ENCODE measurements around the gene SYCP2L.
"Not testable (repeated sequence)": the region's sequence is repeated elsewhere in the genome, so short reads cannot be mapped to it uniquely, and the experiment has no call there.

Gene SYCP2L

GRCh38 chr6:10961837-10962236 lies 75.0 kb downstream of the SYCP2L start:
- DNase-seq = no peak

- no peak for DNase-seq
These were observed 75.8 kb downstream of the SYCP2L start for GRCh38 chr6:10962673-10963072.

GRCh38 chr6:10963113-10963512 lies 76.3 kb downstream of the SYCP2L start:
- no peak for DNase-seq

GRCh38 chr6:10964684-10965083 lies 77.8 kb downstream of the SYCP2L start:
- no peak for DNase-seq

GRCh38 chr6:10968776-10969175 lies 81.9 kb downstream of the SYCP2L start:
- no peak for DNase-seq

GRCh38 chr6:10970731-10971130 lies 83.9 kb downstream of the SYCP2L start:
- no peak for DNase-seq

GRCh38 chr6:10972196-10972595 lies 85.3 kb downstream of the SYCP2L start:
- DNase-seq = no peak

GRCh38 chr6:10976571-10976970 lies 89.7 kb downstream of the SYCP2L start:
- DNase-seq = no peak

- no peak for DNase-seq
These were observed 90.5 kb downstream of the SYCP2L start for GRCh38 chr6:10977231-10977968.

- no peak for DNase-seq
These were observed 92.8 kb downstream of the SYCP2L start for GRCh38 chr6:10979603-10980002.

GRCh38 chr6:10981409-10981808 lies 94.6 kb downstream of the SYCP2L start:
- DNase-seq = no peak

- not testable (repeated sequence) for DNase-seq
These were observed 98.1 kb downstream of the SYCP2L start for GRCh38 chr6:10984959-10985358.

GRCh38 chr6:10989587-10989986 lies 102.7 kb downstream of the SYCP2L start:
- DNase-seq = no peak

GRCh38 chr6:10991115-10991514 lies 104.3 kb downstream of the SYCP2L start:
- DNase-seq = no peak

GRCh38 chr6:10993896-10994295 lies 107.0 kb downstream of the SYCP2L start:
- no peak for DNase-seq

GRCh38 chr6:10995114-10995707 lies 108.4 kb downstream of the SYCP2L start:
- DNase-seq = no peak

GRCh38 chr6:10999994-11000393 lies 113.1 kb downstream of the SYCP2L start:
- no peak for DNase-seq

GRCh38 chr6:11002176-11002575 lies 115.3 kb downstream of the SYCP2L start:
- DNase-seq = no peak

- not testable (repeated sequence) for DNase-seq
These were observed 116.4 kb downstream of the SYCP2L start for GRCh38 chr6:11003297-11003696.

GRCh38 chr6:11006061-11006460 lies 119.2 kb downstream of the SYCP2L start:
- no peak for DNase-seq

- no peak for DNase-seq
These were observed 121.1 kb downstream of the SYCP2L start for GRCh38 chr6:11007715-11008608.

GRCh38 chr6:11008821-11009220 lies 122.0 kb downstream of the SYCP2L start:
- no peak for DNase-seq

- no peak for DNase-seq
These were observed 122.5 kb downstream of the SYCP2L start for GRCh38 chr6:11009353-11009752.

GRCh38 chr6:11011787-11012234 lies 125.0 kb downstream of the SYCP2L start:
- no peak for DNase-seq

All from activated CD4-positive, alpha-beta T cell treated with anti-CD3 and anti-CD28 coated beads, Interleukin-2, amount 50 U/mL, for 48 hours (primary cell).